H1 (cell line): ENCODE measurements around the gene GZF1. TPM values are rescaled to one million over a fixed set of nuclear protein-coding genes. Genes with fewer than 3 reads are reported as not detected.

Experiments
- CTCF ChIA-PET: fragments of 300-600 bp; sonication (Branson Sonifier 250); formaldehyde crosslinking; loops from one replicate; lab custom pipeline; 2021; ENCODE audit not compliant: partially characterized antibody; lab: Charles Lee
- POLR2A ChIA-PET: fragments of 300-600 bp; sonication (Branson Sonifier 250); formaldehyde crosslinking; loops from one replicate; lab custom pipeline; 2021; ENCODE audit warnings: inconsistent platforms; ENCODE audit not compliant: partially characterized antibody; lab: Charles Lee
- DNase-seq, 2 experiments: peaks; one replicate each; pipeline versions ENCODE4 v3.0.0 to v3.0.0-alpha.2; 2010 to 2022; ENCODE audit warnings: low spot score in 2 of 2, low read depth in 1 of 2, mixed read lengths in 1 of 2
- FAIRE-seq: peaks from 2 replicates; lab custom pipeline; 2011; peaks lifted over from hg19 to GRCh38; lab: Jason Lieb, UNC
- H2AFZ ChIP-seq: 2 replicates; pipeline ENCODE4 v1.8.1; 2012; ENCODE audit warnings: low read length, inconsistent platforms
- H2AK5ac ChIP-seq: 2 replicates; pipeline ENCODE4 v1.6.1; 2013; ENCODE audit warnings: low read depth, low read length
- H2BK120ac ChIP-seq: replicated peaks from 2 replicates; pipeline ENCODE3; 2013; ENCODE audit warnings: low read depth, low read length, inconsistent platforms
- H2BK12ac ChIP-seq: 2 replicates; pipeline ENCODE4 v1.6.1; 2013; ENCODE audit warnings: low read depth, low read length
- H2BK15ac ChIP-seq: 2 replicates; pipeline ENCODE4 v1.6.1; 2013; ENCODE audit warnings: low read length
- H2BK20ac ChIP-seq: 2 replicates; pipeline ENCODE4 v1.6.1; 2013; ENCODE audit warnings: low read length
- H2BK5ac ChIP-seq: 2 replicates; pipeline ENCODE4 v1.6.1; 2013; ENCODE audit warnings: low read depth, low read length
- H3K14ac ChIP-seq: 2 replicates; pipeline ENCODE4 v1.6.1; 2013; ENCODE audit warnings: inconsistent platforms; ENCODE audit not compliant: insufficient read length
- H3K18ac ChIP-seq: 2 replicates; pipeline ENCODE4 v1.6.1; 2013; ENCODE audit warnings: low read length; ENCODE audit errors: extremely low read depth
- H3K23ac ChIP-seq: 2 replicates; pipeline ENCODE4 v1.6.1; 2013; ENCODE audit warnings: inconsistent platforms; ENCODE audit not compliant: insufficient read length
- H3K23me2 ChIP-seq: 2 replicates; pipeline ENCODE4 v1.6.1; 2013; ENCODE audit warnings: low read depth, low read length
- H3K27ac ChIP-seq: 2 replicates; pipeline ENCODE4 v1.6.1; 2011; ENCODE audit warnings: low read depth, low read length, inconsistent platforms
- H3K27me3 ChIP-seq, 4 experiments: replicated peaks in 1 of 4; 1 replicate in 1 of 4; 2 replicates in 3 of 4; pipeline versions ENCODE4 v1.6.1 to v1.8.1; 2011 to 2013; ENCODE audit warnings: low read length in 3 of 4, mild to moderate bottlenecking in 3 of 4, inconsistent platforms in 2 of 4, mixed read lengths in 2 of 4, moderate library complexity in 1 of 4; ENCODE audit not compliant: control insufficient read depth in 3 of 4, insufficient read depth in 3 of 4; ENCODE audit errors: extremely low read depth in 1 of 4
- H3K36me3 ChIP-seq, 4 experiments: 2 replicates each; pipeline versions ENCODE4 v1.6.1 to v1.8.1; 2011 to 2013; ENCODE audit warnings: mild to moderate bottlenecking in 4 of 4, low read length in 3 of 4, moderate library complexity in 2 of 4, control low read depth in 1 of 4, inconsistent platforms in 1 of 4; ENCODE audit not compliant: insufficient read depth in 4 of 4, control insufficient read depth in 2 of 4
- H3K4ac ChIP-seq: replicated peaks from 2 replicates; pipeline ENCODE3; 2013; ENCODE audit warnings: low read length, low read depth, mixed read lengths, inconsistent platforms; ENCODE audit not compliant: insufficient read length
- H3K4me1 ChIP-seq, 4 experiments: replicated peaks in 1 of 4; 1 replicate in 1 of 4; 2 replicates in 3 of 4; pipeline versions ENCODE4 v1.6.1 to v1.8.1; 2011 to 2013; ENCODE audit warnings: low read length in 3 of 4, inconsistent platforms in 2 of 4, mixed read lengths in 1 of 4; ENCODE audit not compliant: insufficient read depth in 4 of 4, control insufficient read depth in 3 of 4
- H3K4me2 ChIP-seq, 2 experiments: 2 replicates each; pipeline versions ENCODE4 v1.6.1 to v1.8.1; 2011 to 2013; ENCODE audit warnings: low read depth in 2 of 2, low read length in 2 of 2, control low read depth in 1 of 2, inconsistent platforms in 1 of 2, mild to moderate bottlenecking in 1 of 2; ENCODE audit not compliant: insufficient read depth in 1 of 2
- H3K4me3 ChIP-seq, 4 experiments: fragments of 200-600, 300-600 bp in 1 of 4; sonication (generic), shearing (Covaris generic), sonication (Bioruptor Twin) in 1 of 4; 2 replicates each; pipeline versions ENCODE4 v1.5.1 to v1.8.1; 2011 to 2016; ENCODE audit warnings: low read length in 4 of 4, low read depth in 3 of 4, control low read depth in 2 of 4, inconsistent platforms in 2 of 4, mild to moderate bottlenecking in 2 of 4, mixed read lengths in 1 of 4, moderate library complexity in 1 of 4; ENCODE audit not compliant: insufficient read depth in 2 of 4; ENCODE audit errors: extremely low read depth in 1 of 4
- H3K56ac ChIP-seq: replicated peaks from 2 replicates; pipeline ENCODE3; 2013; ENCODE audit warnings: low read depth, mild to moderate bottlenecking, mixed read lengths, low read length, inconsistent platforms; ENCODE audit not compliant: insufficient read length
- H3K79me1 ChIP-seq: 2 replicates; pipeline ENCODE4 v1.6.1; 2013; ENCODE audit warnings: low read depth, low read length, control low read depth
- H3K79me2 ChIP-seq, 2 experiments: 2 replicates each; pipeline versions ENCODE4 v1.6.1 to v1.8.1; 2012 to 2013; ENCODE audit warnings: low read length in 2 of 2, mild to moderate bottlenecking in 2 of 2, inconsistent platforms in 1 of 2; ENCODE audit not compliant: insufficient read depth in 2 of 2, control insufficient read depth in 1 of 2
- H3K9ac ChIP-seq, 4 experiments: replicated peaks in 1 of 4; 1 replicate in 1 of 4; 2 replicates in 3 of 4; pipeline versions ENCODE4 v1.6.1 to v1.8.1; 2011 to 2013; ENCODE audit warnings: low read depth in 3 of 4, low read length in 3 of 4, control low read depth in 2 of 4, mild to moderate bottlenecking in 2 of 4, moderate library complexity in 2 of 4, inconsistent platforms in 1 of 4; ENCODE audit errors: extremely low read depth in 1 of 4
- H3K9me3 ChIP-seq, 2 experiments: 2 replicates each; pipeline versions ENCODE4 v1.6.1 to v1.8.1; 2012 to 2013; ENCODE audit warnings: mild to moderate bottlenecking in 2 of 2, moderate library complexity in 2 of 2, control low read depth in 1 of 2, inconsistent platforms in 1 of 2, low read depth in 1 of 2, low read length in 1 of 2, mixed read lengths in 1 of 2; ENCODE audit not compliant: insufficient read depth in 2 of 2
- H4K20me1 ChIP-seq, 2 experiments: replicated peaks in 1 of 2; 2 replicates each; pipeline versions ENCODE3 to v1.8.1; 2011 to 2013; ENCODE audit warnings: inconsistent platforms in 2 of 2, low read length in 2 of 2, mild to moderate bottlenecking in 1 of 2; ENCODE audit not compliant: insufficient read depth in 2 of 2, control insufficient read depth in 1 of 2
- H4K5ac ChIP-seq: 2 replicates; pipeline ENCODE4 v1.6.1; 2013; ENCODE audit warnings: low read length, low read depth, mixed read lengths, inconsistent platforms; ENCODE audit not compliant: insufficient read length
- H4K8ac ChIP-seq: 2 replicates; pipeline ENCODE4 v1.8.0; 2013; ENCODE audit warnings: mild to moderate bottlenecking, moderate library complexity, low read length, inconsistent platforms; ENCODE audit not compliant: insufficient read depth; ENCODE audit errors: extremely low read depth
- H4K91ac ChIP-seq: replicated peaks from 2 replicates; pipeline ENCODE3; 2013; ENCODE audit warnings: low read length, mixed read lengths, inconsistent platforms; ENCODE audit not compliant: insufficient read length
- BCL11A ChIP-seq, 2 experiments: IDR thresholded peaks; one replicate each; pipeline ENCODE4 v1.6.1; 2011; ENCODE audit warnings: low read depth in 2 of 2, low read length in 2 of 2, mild to moderate bottlenecking in 2 of 2
- BRCA1 ChIP-seq: IDR thresholded peaks from 2 replicates; pipeline ENCODE4 v1.6.1; 2012; ENCODE audit warnings: low read depth, low read length, improper control_type of control experiment
- CBX5 ChIP-seq: fragments of 300-800, 300-1000 bp; sonication (generic); IDR thresholded peaks from 2 replicates; pipeline ENCODE4 v1.7.1; 2016; ENCODE audit warnings: antibody characterized with exemption, low read length, low read depth
- CHD2 ChIP-seq: IDR thresholded peaks from 2 replicates; pipeline ENCODE4 v1.6.1; 2012; ENCODE audit warnings: low read length, improper control_type of control experiment
- EGR1 ChIP-seq: IDR thresholded peaks from 2 replicates; pipeline ENCODE4 v1.6.1; 2011; ENCODE audit warnings: low read depth, low read length, borderline replicate concordance
- GABPA ChIP-seq: IDR thresholded peaks from 2 replicates; pipeline ENCODE4 v1.6.1; 2011; ENCODE audit warnings: mild to moderate bottlenecking, low read length, moderate library complexity, borderline replicate concordance; ENCODE audit not compliant: insufficient read depth
- JUN ChIP-seq: IDR thresholded peaks from 2 replicates; pipeline ENCODE4 v1.6.1; 2011; ENCODE audit warnings: low read depth, mild to moderate bottlenecking, improper control_type of control experiment, low read length
- TCF12 ChIP-seq: IDR thresholded peaks from 2 replicates; pipeline ENCODE4 v1.6.1; 2011; ENCODE audit warnings: low read depth, mild to moderate bottlenecking, low read length
- WGBS, 2 experiments: shearing (Covaris generic) in 1 of 2; methylation state at CpG; one replicate each; pipeline versions ENCODE4 v1.1.6 to v1.1.7; 2013 to 2015; ENCODE audit warnings: low lambda C conversion rate in 2 of 2, mixed read lengths in 2 of 2, inconsistent platforms in 1 of 2, low coverage in 1 of 2, missing lambda C conversion rate in 1 of 2; ENCODE audit not compliant: insufficient replicate concordance in 2 of 2, insufficient coverage in 1 of 2, insufficient read length in 1 of 2; ENCODE audit errors: extremely low coverage in 1 of 2, missing lambda C conversion rate in 1 of 2; 5-methylcytosine and 5-hydroxymethylcytosine counted together
- polyA plus RNA-seq, 7 experiments: library from polyadenylated mRNA; depleted of rRNA in 3 of 7; stranded (reverse) in 5 of 7; unstranded in 2 of 7; fragments of >200 nt in 5 of 7; fragments of 200-250 nt in 2 of 7; gene quantifications; 1 replicate in 5 of 7; 2 replicates in 1 of 7; 4 replicates in 1 of 7; pipeline versions ENCODE4 v1.2.1 to v1.2.3, GENCODE V29; 2011 to 2013; ENCODE audit warnings: missing spikeins in 2 of 7, mixed read lengths in 2 of 7
- total RNA-seq: library from RNA; stranded (reverse); fragmentation: NEBNext Ultra II Directional; extraction: Animal tissue kit (Norgen Biotek cat#: 25700); gene quantifications from 2 replicates; pipeline ENCODE4 v1.2.1, GENCODE V29; 2021

Gene GZF1
- total and polyA plus RNA-seq, 2 of the 8 experiments (the other 6 are each of a cell fraction or from before 2014, with no cell fraction given) = 8.2 to 11.9 TPM

DNA sequence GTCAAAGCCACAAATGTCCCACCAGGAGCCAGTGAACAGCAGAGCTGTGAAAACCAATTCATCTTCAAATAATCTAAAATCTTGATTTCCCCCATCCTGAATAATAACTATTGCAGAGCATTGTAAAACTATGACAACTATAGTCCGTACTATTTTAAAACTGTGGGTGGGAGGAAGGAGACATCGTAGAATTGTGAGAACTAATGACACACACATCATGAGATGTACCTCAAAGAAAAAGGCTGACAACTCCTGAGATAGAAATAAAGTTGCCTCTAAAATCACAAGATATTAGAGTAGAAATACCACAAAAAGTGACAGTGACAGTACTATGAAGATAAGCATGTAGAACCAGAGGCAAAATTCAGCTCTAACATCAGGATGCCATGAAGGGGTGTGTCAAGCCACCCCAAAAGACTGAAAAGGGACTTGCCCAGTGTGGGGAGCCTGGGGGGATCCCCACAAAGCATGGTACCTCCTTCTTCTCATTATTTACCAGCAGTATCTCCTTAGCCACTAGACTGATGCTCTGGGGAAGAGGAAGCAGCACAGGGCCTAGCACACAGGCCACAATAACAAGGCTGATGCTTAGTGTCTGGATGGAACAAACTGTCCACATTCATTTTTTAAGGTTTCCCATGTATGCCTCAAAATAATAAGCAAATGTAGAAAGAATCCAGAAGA, 45.9 kb downstream of the GZF1 start:
- ChIA-PET POLR2A (no interaction called here), CTCF (interaction anchor here (0.9 to 1.3 kb wide), 2 partner anchors 8 to 34 kb away, joined by 3 read pairs; no protein-coding TSS in a partner anchor)
- H3K14ac ChIP-seq = no peak overlapping the region
- H4K20me1 ChIP-seq = peaks cover 5 to 22% of the 10 kb centered on the region in 2 experiments
- no peak overlapping the region for H2BK120ac ChIP-seq
- no peak for FAIRE-seq
- DNase-seq = no peak
- H2BK12ac ChIP-seq = no peak overlapping the region
- no peak overlapping the region for H2BK5ac ChIP-seq
- H3K9ac ChIP-seq = no peak overlapping the region
- peaks cover 0 to 5% (median 2%) of the 10 kb centered on the region in 4 experiments; a peak in 3 of 7 replicates for H3K4me1 ChIP-seq
- H3K4me2 ChIP-seq = no peak overlapping the region
- H3K27ac ChIP-seq = no peak overlapping the region
- TF ChIP-seq EGR1 (no peak), CBX5 (no peak), BCL11A (IDR thresholded peaks at IDR 0.05; ENCODE audit: low read depth in 2 of 2, low read length in 2 of 2) (no peak), CHD2 (no peak), BRCA1 (no peak), GABPA (no peak), JUN (no peak), TCF12 (no peak)
- no peaks in the 10 kb centered on the region for H3K9me3 ChIP-seq
- peaks cover 8 to 95% of the 10 kb centered on the region in 2 experiments for H3K79me2 ChIP-seq
- H3K79me1 ChIP-seq = peaks cover 7% of the 10 kb centered on the region; the same call in 1 of the 2 replicates
- H3K27me3 ChIP-seq = no peaks in the 10 kb centered on the region
- no peak overlapping the region for H3K23ac ChIP-seq
- H3K56ac ChIP-seq = no peak overlapping the region
- no peaks in the 10 kb centered on the region for H3K36me3 ChIP-seq
- H3K18ac ChIP-seq = no peak overlapping the region
- H2AFZ ChIP-seq = no peak overlapping the region
- H4K91ac ChIP-seq = no peak overlapping the region
- no peak overlapping the region for H3K4ac ChIP-seq
- no peak overlapping the region for H2AK5ac ChIP-seq
- H4K5ac ChIP-seq = no peak overlapping the region
- no peak overlapping the region for H2BK20ac ChIP-seq
- H2BK15ac ChIP-seq = no peak overlapping the region
- no peaks in the 10 kb centered on the region for H3K23me2 ChIP-seq
- H4K8ac ChIP-seq = no peak overlapping the region
- no peak overlapping the region for H3K4me3 ChIP-seq
- 89% methylated on average over 2 of the region's 2 CpGs; no CpG with 5 or more reads in 1 of the 2 experiments for WGBS, 2 experiments
